Activated naive CD4-positive, alpha-beta T cell treated with anti-CD3 and anti-CD28 coated beads, Interleukin-2, amount 50 U/mL, for 24 hours (primary cell): ENCODE results near the gene OR9K2.
"Not testable (repeated sequence)": the region's sequence is repeated elsewhere in the genome, so short reads cannot be mapped to it uniquely, and the experiment has no call there.

Source experiments
- H3K27ac Mint-ChIP-seq: one replicate; pipeline ENCODE4 v1.8.0; 2021; ENCODE audit warnings: mild to moderate bottlenecking, mixed read lengths
- H3K27me3 Mint-ChIP-seq: one replicate; pipeline ENCODE4 v1.8.0; 2021; ENCODE audit warnings: mixed read lengths
- H3K36me3 Mint-ChIP-seq: one replicate; pipeline ENCODE4 v1.8.0; 2021; ENCODE audit warnings: mixed read lengths
- H3K4me1 Mint-ChIP-seq: one replicate; pipeline ENCODE4 v1.8.0; 2021; ENCODE audit warnings: mixed read lengths
- H3K4me3 Mint-ChIP-seq: one replicate; pipeline ENCODE4 v1.8.0; 2021; ENCODE audit warnings: mild to moderate bottlenecking, mixed read lengths
- H3K9me3 Mint-ChIP-seq: one replicate; pipeline ENCODE4 v1.8.0; 2021; ENCODE audit warnings: mixed read lengths

OR9K2 gene

GRCh38 chr12:55126106-55126505 is at the start of gene OR9K2:
TSS of gene OR9K2 (plus strand) at chr12:55126406. CDS start at chr12:55129835, 3,429 bp downstream.
- no peaks in the 10 kb centered on the region for H3K9me3 Mint-ChIP-seq
- peaks cover 32% of the 10 kb centered on the region for H3K27me3 Mint-ChIP-seq
- H3K36me3 Mint-ChIP-seq: no peaks in the 10 kb centered on the region
- H3K4me1 Mint-ChIP-seq: no peaks in the 10 kb centered on the region
- H3K27ac Mint-ChIP-seq: no peak within 1 kb of the TSS
- no peak within 1 kb of the TSS for H3K4me3 Mint-ChIP-seq

- Mint-ChIP-seq H3K36me3 (no peaks in the 10 kb centered on the region), H3K9me3 (no peaks in the 10 kb centered on the region), H3K27me3 (peaks cover 7% of the 10 kb centered on the region), H3K4me1 (no peaks in the 10 kb centered on the region), H3K4me3 (no peak overlapping the region), H3K27ac (no peak overlapping the region)
Measured at GRCh38 chr12:55092579-55092978, 33.6 kb upstream of the OR9K2 start.

GRCh38 chr12:55112378-55112875 is 13.8 kb upstream of the OR9K2 start:
- H3K9me3 Mint-ChIP-seq: no peaks in the 10 kb centered on the region
- H3K27me3 Mint-ChIP-seq: peaks cover 5% of the 10 kb centered on the region
- H3K36me3 Mint-ChIP-seq: no peaks in the 10 kb centered on the region
- no peaks in the 10 kb centered on the region for H3K4me1 Mint-ChIP-seq
- H3K4me3 Mint-ChIP-seq: no peak overlapping the region
- H3K27ac Mint-ChIP-seq: no peak overlapping the region

- peaks cover 8% of the 10 kb centered on the region for H3K27me3 Mint-ChIP-seq
- no peak overlapping the region for H3K27ac Mint-ChIP-seq
- H3K4me1 Mint-ChIP-seq: no peaks in the 10 kb centered on the region
- H3K36me3 Mint-ChIP-seq: no peaks in the 10 kb centered on the region
- no peak overlapping the region for H3K4me3 Mint-ChIP-seq
- no peaks in the 10 kb centered on the region for H3K9me3 Mint-ChIP-seq
Measured at GRCh38 chr12:55116152-55116551, 10.1 kb upstream of the OR9K2 start.

GRCh38 chr12:55132816-55133215 is 6.6 kb downstream of the OR9K2 start:
- no peaks in the 10 kb centered on the region for H3K9me3 Mint-ChIP-seq
- H3K4me3 Mint-ChIP-seq: no peak overlapping the region
- no peaks in the 10 kb centered on the region for H3K36me3 Mint-ChIP-seq
- H3K27ac Mint-ChIP-seq: no peak overlapping the region
- peaks cover 23% of the 10 kb centered on the region for H3K27me3 Mint-ChIP-seq
- H3K4me1 Mint-ChIP-seq: no peaks in the 10 kb centered on the region

GRCh38 chr12:55142669-55143565 is 16.7 kb downstream of the OR9K2 start:
- Mint-ChIP-seq H3K9me3 (no peaks in the 10 kb centered on the region), H3K27ac (no peak overlapping the region), H3K4me1 (peaks cover 7% of the 10 kb centered on the region), H3K27me3 (peaks cover 2% of the 10 kb centered on the region), H3K36me3 (no peaks in the 10 kb centered on the region), H3K4me3 (no peak overlapping the region)

- Mint-ChIP-seq H3K4me3 (no peak overlapping the region), H3K27me3 (peaks cover 2% of the 10 kb centered on the region), H3K27ac (no peak overlapping the region)
Measured at GRCh38 chr12:55143566-55143870, 17.3 kb downstream of the OR9K2 start.

GRCh38 chr12:55167010-55167640 is 40.9 kb downstream of the OR9K2 start:
- not testable (repeated sequence) for H3K27me3 Mint-ChIP-seq, H3K9me3 Mint-ChIP-seq, H3K4me1 Mint-ChIP-seq, H3K4me3 Mint-ChIP-seq, H3K27ac Mint-ChIP-seq, H3K36me3 Mint-ChIP-seq

More at GRCh38 chr12:55143566-55143870, 17.3 kb downstream of the OR9K2 start:
- no peaks in the 10 kb centered on the region for H3K36me3 Mint-ChIP-seq
- no peaks in the 10 kb centered on the region for H3K9me3 Mint-ChIP-seq
- peaks cover 7% of the 10 kb centered on the region for H3K4me1 Mint-ChIP-seq

- H3K27ac Mint-ChIP-seq: no peak overlapping the region
- no peaks in the 10 kb centered on the region for H3K9me3 Mint-ChIP-seq
- H3K36me3 Mint-ChIP-seq: no peaks in the 10 kb centered on the region
- no peaks in the 10 kb centered on the region for H3K4me1 Mint-ChIP-seq
- peaks cover 10% of the 10 kb centered on the region for H3K27me3 Mint-ChIP-seq
- H3K4me3 Mint-ChIP-seq: no peak overlapping the region
Measured at GRCh38 chr12:55171445-55171844, 45.2 kb downstream of the OR9K2 start.

- not testable (repeated sequence) for H3K36me3 Mint-ChIP-seq, H3K4me3 Mint-ChIP-seq, H3K4me1 Mint-ChIP-seq, H3K27ac Mint-ChIP-seq, H3K9me3 Mint-ChIP-seq
- peaks cover 12% of the 10 kb centered on the region for H3K27me3 Mint-ChIP-seq
Measured at GRCh38 chr12:55171846-55172245, 45.6 kb downstream of the OR9K2 start.

- peaks cover 9% of the 10 kb centered on the region for H3K27me3 Mint-ChIP-seq
- H3K27ac Mint-ChIP-seq: no peak overlapping the region
- no peaks in the 10 kb centered on the region for H3K36me3 Mint-ChIP-seq
- H3K9me3 Mint-ChIP-seq: no peaks in the 10 kb centered on the region
- H3K4me3 Mint-ChIP-seq: no peak overlapping the region
- H3K4me1 Mint-ChIP-seq: no peaks in the 10 kb centered on the region
Measured at GRCh38 chr12:55172686-55173085, 46.5 kb downstream of the OR9K2 start.

- no peak overlapping the region for H3K4me3 Mint-ChIP-seq
- no peaks in the 10 kb centered on the region for H3K4me1 Mint-ChIP-seq
- H3K27ac Mint-ChIP-seq: no peak overlapping the region
- H3K36me3 Mint-ChIP-seq: no peaks in the 10 kb centered on the region
- H3K27me3 Mint-ChIP-seq: peaks cover 16% of the 10 kb centered on the region
- peaks cover 6% of the 10 kb centered on the region for H3K9me3 Mint-ChIP-seq
Measured at GRCh38 chr12:55173456-55173855, 47.2 kb downstream of the OR9K2 start.
